PFSK-1 (cell line): ENCODE results near the gene LRFN2.

Source experiments
- REST ChIP-seq, 2 experiments: IDR thresholded peaks; 2 replicates each; pipeline versions ENCODE4 v1.6.1 to v1.8.0; 2011 to 2012; ENCODE audit warnings: low read depth in 2 of 2, low read length in 2 of 2, control low read depth in 1 of 2, inconsistent platforms in 1 of 2, mild to moderate bottlenecking in 1 of 2, moderate library complexity in 1 of 2; ENCODE audit not compliant: insufficient read depth in 1 of 2
- TAF1 ChIP-seq: IDR thresholded peaks from 2 replicates; pipeline ENCODE4 v1.6.1; 2012; ENCODE audit warnings: low read length, control low read depth, borderline replicate concordance; ENCODE audit not compliant: insufficient read depth

- no peak for TF ChIP-seq TAF1
- no peak for TF ChIP-seq REST (IDR thresholded peaks at IDR 0.05; ENCODE audit: insufficient read depth in 1 of 2, low read depth in 2 of 2, low read length in 2 of 2)
Measured at GRCh38 chr6:40520678-40521077, 66.5 kb downstream of the LRFN2 start.
